ENCODE results near the gene TBXA2R.
"Not testable (repeated sequence)": the region's sequence is repeated elsewhere in the genome, so short reads cannot be mapped to it uniquely, and the experiment has no call there.

DNA sequence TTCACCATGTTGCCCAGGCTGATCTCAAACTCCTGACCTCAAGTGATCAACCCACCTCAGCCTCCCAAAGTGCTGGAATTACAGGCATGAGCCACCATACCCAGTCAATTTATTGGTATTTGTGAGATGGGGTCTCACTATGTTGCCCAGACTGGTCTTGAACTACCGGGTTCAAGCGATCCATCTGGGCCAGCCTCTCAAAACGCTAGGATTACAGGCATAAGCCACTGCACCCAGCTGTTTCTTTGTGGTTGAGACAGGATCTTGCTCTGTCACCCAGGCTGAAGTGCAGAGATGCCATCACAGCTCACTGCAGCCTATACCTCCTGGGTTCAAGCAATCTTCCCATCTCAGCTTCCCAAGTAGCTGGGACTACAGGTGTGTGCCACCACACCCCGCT, 24.9 kb downstream of the TBXA2R start:
- TF ChIP-seq POLR2A, CTCF (IDR thresholded peaks at IDR 0.05): not testable (repeated sequence)
